ENCODE data around the gene PKP1.
A peak's percentile ranks its signal among the peaks of the same experiment; 100 is the strongest.

PKP1 gene

GRCh38 chr1:201310251-201310985, 27.1 kb downstream of the PKP1 start:
- DNase-seq = no peak

GRCh38 chr1:201310986-201311355, 27.7 kb downstream of the PKP1 start:
- DNase-seq = peak; percentile 62

GRCh38 chr1:201311356-201312011, 28.2 kb downstream of the PKP1 start:
- no peak for DNase-seq

GRCh38 chr1:201312298-201312697, 29.0 kb downstream of the PKP1 start:
- no peak for DNase-seq

GRCh38 chr1:201313086-201313485, 29.8 kb downstream of the PKP1 start:
- DNase-seq = no peak

- DNase-seq = no peak
These were observed 33.2 kb downstream of the PKP1 start for GRCh38 chr1:201316556-201316955.

- DNase-seq = no peak
These were observed 34.2 kb downstream of the PKP1 start for GRCh38 chr1:201317551-201317950.

GRCh38 chr1:201318504-201319340, 35.4 kb downstream of the PKP1 start:
- no peak for DNase-seq

GRCh38 chr1:201319631-201320030, 36.3 kb downstream of the PKP1 start:
- DNase-seq = no peak

GRCh38 chr1:201320168-201320788, 37.0 kb downstream of the PKP1 start:
- no peak for DNase-seq

- DNase-seq = no peak
These were observed 38.6 kb downstream of the PKP1 start for GRCh38 chr1:201321826-201322390.

- DNase-seq = no peak
These were observed 39.6 kb downstream of the PKP1 start for GRCh38 chr1:201322653-201323510.

GRCh38 chr1:201324306-201324705, 41.0 kb downstream of the PKP1 start:
- no peak for DNase-seq

GRCh38 chr1:201324821-201325677, 41.7 kb downstream of the PKP1 start:
- DNase-seq = no peak

- DNase-seq = no peak
These were observed 42.4 kb downstream of the PKP1 start for GRCh38 chr1:201325678-201326060.

- DNase-seq = no peak
These were observed 43.4 kb downstream of the PKP1 start for GRCh38 chr1:201326710-201327109.

- no peak for DNase-seq
These were observed 44.5 kb downstream of the PKP1 start for GRCh38 chr1:201327687-201328240.

GRCh38 chr1:201328576-201328975, 45.3 kb downstream of the PKP1 start:
- no peak for DNase-seq

- no peak for DNase-seq
These were observed 46.0 kb downstream of the PKP1 start for GRCh38 chr1:201329286-201329685.

- no peak for DNase-seq
These were observed 46.5 kb downstream of the PKP1 start for GRCh38 chr1:201329801-201330200.

GRCh38 chr1:201330541-201330940, 47.2 kb downstream of the PKP1 start:
- no peak for DNase-seq

All from NCI-H2081 treated with DMSO at 0.1 percent for 48 hours (cell line).